Neural progenitor cell (in vitro differentiated cells): ENCODE data around the gene EIF4G3. TPM values are rescaled to one million over a fixed set of nuclear protein-coding genes. Genes with fewer than 3 reads are reported as not detected.

Source experiments
- DNase-seq: peaks from one replicate; pipeline ENCODE4 v3.0.0-alpha.2; 2016; ENCODE audit warnings: low spot score
- H2AFZ ChIP-seq: fragments of 200-600 bp; sonication (generic); replicated peaks from 2 replicates; pipeline ENCODE4 v1.6.1; 2016; ENCODE audit warnings: antibody characterized with exemption
- H3F3A ChIP-seq: fragments of 200-600 bp; sonication (generic); 2 replicates; pipeline ENCODE4 v1.6.1; 2016; ENCODE audit warnings: antibody characterized with exemption, low read depth
- H3K27ac ChIP-seq: fragments of 200-600 bp; sonication (generic); 2 replicates; pipeline ENCODE4 v1.5.1; 2016; ENCODE audit warnings: mild to moderate bottlenecking
- H3K27me3 ChIP-seq: fragments of 200-600 bp; sonication (generic); 2 replicates; pipeline ENCODE4 v1.6.1; 2016; ENCODE audit warnings: mild to moderate bottlenecking, moderate library complexity
- H3K36me3 ChIP-seq: fragments of 200-600 bp; sonication (generic); 2 replicates; pipeline ENCODE4 v1.5.1; 2016
- H3K4me1 ChIP-seq: fragments of 200-600 bp; sonication (generic); 2 replicates; pipeline ENCODE4 v1.6.1; 2016; ENCODE audit warnings: mixed run types
- H3K4me2 ChIP-seq: fragments of 200-600 bp; sonication (generic); 2 replicates; pipeline ENCODE4 v1.6.1; 2016
- H3K4me3 ChIP-seq: fragments of 200-600 bp; sonication (generic); 2 replicates; pipeline ENCODE4 v1.5.1; 2016
- H3K79me2 ChIP-seq: fragments of 200-600 bp; sonication (generic); 2 replicates; pipeline ENCODE4 v1.6.1; 2016; ENCODE audit warnings: low read depth
- H3K9ac ChIP-seq: fragments of 200-600 bp; sonication (generic); 2 replicates; pipeline ENCODE4 v1.6.1; 2016
- H3K9me3 ChIP-seq: fragments of 200-600 bp; sonication (generic); 2 replicates; pipeline ENCODE4 v1.5.1; 2016; ENCODE audit warnings: low read depth
- H4K20me1 ChIP-seq: fragments of 200-600 bp; sonication (generic); 2 replicates; pipeline ENCODE4 v1.6.1; 2016; ENCODE audit warnings: low read depth
- H3K27ac Mint-ChIP-seq: 3 replicates; pipeline ENCODE4 v1.8.0; 2021; ENCODE audit warnings: mixed read lengths
- H3K27me3 Mint-ChIP-seq: 2 replicates; pipeline ENCODE4 v1.8.0; 2022; ENCODE audit warnings: low read depth, mild to moderate bottlenecking, inconsistent platforms, moderate library complexity, mixed read lengths; ENCODE audit not compliant: insufficient read depth
- H3K36me3 Mint-ChIP-seq: 3 replicates; pipeline ENCODE4 v1.8.0; 2021; ENCODE audit warnings: mixed read lengths
- H3K4me1 Mint-ChIP-seq: 3 replicates; pipeline ENCODE4 v1.8.0; 2021; ENCODE audit warnings: mixed read lengths
- H3K4me3 Mint-ChIP-seq: 3 replicates; pipeline ENCODE4 v1.8.0; 2021; ENCODE audit warnings: mild to moderate bottlenecking, moderate library complexity, mixed read lengths
- H3K9me3 Mint-ChIP-seq: 3 replicates; pipeline ENCODE4 v1.8.0; 2020; ENCODE audit warnings: mixed read lengths
- CTCF ChIP-seq: fragments of 200-600 bp; sonication (generic); IDR thresholded peaks from 2 replicates; pipeline ENCODE4 v1.5.1; 2017; ENCODE audit warnings: antibody characterized with exemption, mild to moderate bottlenecking
- EZH2 ChIP-seq: fragments of 200-600 bp; sonication (generic); IDR thresholded peaks from 2 replicates; pipeline ENCODE4 v1.6.1; 2017; ENCODE audit warnings: antibody characterized with exemption, mild to moderate bottlenecking, moderate library complexity
- EZH2phosphoT487 ChIP-seq: fragments of 200-600 bp; sonication (generic); IDR thresholded peaks from 2 replicates; pipeline ENCODE4 v1.6.1; 2017; ENCODE audit warnings: antibody characterized with exemption
- total RNA-seq: library from RNA; depleted of rRNA; stranded (reverse); fragments of >200 nt; gene quantifications from 2 replicates; pipeline ENCODE4 v1.2.3, GENCODE V29; 2015; ENCODE audit warnings: low replicate concordance

Gene EIF4G3
- total RNA-seq, 1 donor from 2014 or later = 73.4 TPM

GRCh38 chr1:20931930-20932436 lies 244.7 kb downstream of the EIF4G3 start:
- no peak overlapping the region for H3K4me2 ChIP-seq
- peaks cover 16% of the 10 kb centered on the region for H3F3A ChIP-seq
- no peaks in the 10 kb centered on the region for H3K27me3 ChIP-seq
- peaks cover 14% of the 10 kb centered on the region for H4K20me1 ChIP-seq
- H3K27me3 Mint-ChIP-seq = no peaks in the 10 kb centered on the region
- peaks cover 5% of the 10 kb centered on the region for H3K36me3 ChIP-seq
- no peaks in the 10 kb centered on the region for H3K9me3 Mint-ChIP-seq
- DNase-seq = no peak
- H3K4me1 Mint-ChIP-seq = no peaks in the 10 kb centered on the region
- H3K36me3 Mint-ChIP-seq = peaks cover 33% of the 10 kb centered on the region
- H3K4me3 ChIP-seq = no peak overlapping the region
- H3K27ac ChIP-seq = no peak overlapping the region
- no peaks in the 10 kb centered on the region for H3K9me3 ChIP-seq
- H2AFZ ChIP-seq = no peak overlapping the region
- H3K27ac Mint-ChIP-seq = no peak overlapping the region
- no peak overlapping the region for H3K9ac ChIP-seq
- H3K4me1 ChIP-seq = peaks cover 20% of the 10 kb centered on the region
- no peak overlapping the region for H3K4me3 Mint-ChIP-seq
- peaks cover 9% of the 10 kb centered on the region for H3K79me2 ChIP-seq
- no peak for TF ChIP-seq EZH2phosphoT487
- TF ChIP-seq CTCF = no peak
- TF ChIP-seq EZH2 = no peak

- H3K4me1 Mint-ChIP-seq = no peaks in the 10 kb centered on the region
- Histone ChIP-seq H3K36me3 (peaks cover 5% of the 10 kb centered on the region), H3K9me3 (no peaks in the 10 kb centered on the region), H3K27ac (no peak overlapping the region), H3K4me3 (no peak overlapping the region), H3K4me2 (no peak overlapping the region), H3K79me2 (peaks cover 7% of the 10 kb centered on the region), H3K9ac (no peak overlapping the region), H4K20me1 (peaks cover under 1% of the 10 kb centered on the region), H2AFZ (no peak overlapping the region), H3K27me3 (no peaks in the 10 kb centered on the region), H3K4me1 (peaks cover 5% of the 10 kb centered on the region), H3F3A (peaks cover under 1% of the 10 kb centered on the region)
- peaks cover 31% of the 10 kb centered on the region for H3K36me3 Mint-ChIP-seq
- no peak overlapping the region for H3K27ac Mint-ChIP-seq
- DNase-seq = no peak
- TF ChIP-seq EZH2 (no peak), EZH2phosphoT487 (no peak), CTCF (no peak)
- no peaks in the 10 kb centered on the region for H3K9me3 Mint-ChIP-seq
- no peak overlapping the region for H3K4me3 Mint-ChIP-seq
- no peaks in the 10 kb centered on the region for H3K27me3 Mint-ChIP-seq
Observed at GRCh38 chr1:20930427-20930826, 246.3 kb downstream of the EIF4G3 start.

- H3K79me2 ChIP-seq = no peaks in the 10 kb centered on the region
- H3K27me3 ChIP-seq = no peaks in the 10 kb centered on the region
- H3K9me3 Mint-ChIP-seq = no peaks in the 10 kb centered on the region
- H3K9ac ChIP-seq = no peak overlapping the region
- DNase-seq = no peak
- H3K27ac Mint-ChIP-seq = no peak overlapping the region
- no peaks in the 10 kb centered on the region for H4K20me1 ChIP-seq
- H3K4me3 ChIP-seq = no peak overlapping the region
- no peaks in the 10 kb centered on the region for H3K4me1 Mint-ChIP-seq
- no peaks in the 10 kb centered on the region for H3K4me1 ChIP-seq
- H3K27ac ChIP-seq = no peak overlapping the region
- TF ChIP-seq EZH2phosphoT487 (no peak), EZH2 (no peak), CTCF (no peak)
- no peaks in the 10 kb centered on the region for H3K27me3 Mint-ChIP-seq
- H3K9me3 ChIP-seq = no peaks in the 10 kb centered on the region
- H3K4me2 ChIP-seq = no peak overlapping the region
- H3K4me3 Mint-ChIP-seq = no peak overlapping the region
- H2AFZ ChIP-seq = no peak overlapping the region
- H3K36me3 Mint-ChIP-seq = peaks cover 27% of the 10 kb centered on the region
- peaks cover 5% of the 10 kb centered on the region for H3K36me3 ChIP-seq
- no peaks in the 10 kb centered on the region for H3F3A ChIP-seq
Observed at GRCh38 chr1:20928146-20928545, 248.6 kb downstream of the EIF4G3 start.
